Umbilical cord (tissue), 2 donors: Measurements from ENCODE around the gene GALNT9. TPM values are rescaled to one million over a fixed set of nuclear protein-coding genes. Genes with fewer than 3 reads are reported as not detected.
"Not testable (repeated sequence)": the region's sequence is repeated elsewhere in the genome, so short reads cannot be mapped to it uniquely, and the experiment has no call there.

Experiments
- DNase-seq: peaks from one replicate; pipeline ENCODE4 v3.0.0-alpha.2; 2015; ENCODE audit warnings: low spot score
- total RNA-seq: library from RNA; depleted of rRNA; stranded (reverse); fragments of >200 nt; gene quantifications from one replicate; pipeline ENCODE4 v1.2.3, GENCODE V29; 2014; ENCODE audit warnings: low replicate concordance; ENCODE audit not compliant: insufficient read depth

Gene GALNT9
- total RNA-seq, 1 donor from 2014 or later = 1.9 TPM

DNA sequence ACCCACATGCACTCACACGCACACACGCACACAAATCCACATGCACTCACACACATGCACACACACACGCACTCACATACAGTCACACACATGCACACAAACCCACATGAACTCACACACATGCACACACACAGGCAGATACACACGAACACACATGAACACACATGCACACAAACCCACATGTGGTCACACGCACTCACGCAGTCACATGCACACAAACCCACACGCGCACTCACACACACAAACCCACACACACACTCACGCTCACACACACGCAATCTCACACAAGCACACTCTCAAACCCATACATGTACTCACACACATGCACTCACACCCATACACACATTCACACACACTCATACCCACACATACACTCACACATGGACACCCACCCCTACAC lies 61.5 kb downstream of the GALNT9 start:
- no peak for DNase-seq

DNA sequence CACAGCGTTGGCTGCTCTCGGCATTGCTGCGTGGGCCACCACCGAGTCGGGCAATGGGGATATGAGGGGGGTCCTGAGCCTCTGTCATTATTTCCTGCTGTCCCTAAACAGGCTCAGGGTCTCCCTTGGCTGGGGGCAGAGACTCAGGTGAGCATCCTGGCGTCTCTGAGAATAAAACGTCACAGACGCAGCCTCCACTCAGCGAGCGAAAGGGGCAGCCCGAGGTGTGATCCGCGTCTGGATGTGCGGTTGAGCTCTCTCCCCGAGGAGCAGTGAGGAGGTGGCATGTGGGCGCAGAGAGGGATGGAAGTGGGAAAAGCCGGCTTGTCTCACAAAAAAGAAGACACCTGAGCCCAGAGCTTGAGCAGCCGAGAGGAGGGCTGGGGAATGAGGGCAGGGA lies 62.6 kb downstream of the GALNT9 start:
- no peak for DNase-seq

- DNase-seq = no peak
Measured at GRCh38 chr12:132266370-132266769, 63.0 kb downstream of the GALNT9 start.

DNA sequence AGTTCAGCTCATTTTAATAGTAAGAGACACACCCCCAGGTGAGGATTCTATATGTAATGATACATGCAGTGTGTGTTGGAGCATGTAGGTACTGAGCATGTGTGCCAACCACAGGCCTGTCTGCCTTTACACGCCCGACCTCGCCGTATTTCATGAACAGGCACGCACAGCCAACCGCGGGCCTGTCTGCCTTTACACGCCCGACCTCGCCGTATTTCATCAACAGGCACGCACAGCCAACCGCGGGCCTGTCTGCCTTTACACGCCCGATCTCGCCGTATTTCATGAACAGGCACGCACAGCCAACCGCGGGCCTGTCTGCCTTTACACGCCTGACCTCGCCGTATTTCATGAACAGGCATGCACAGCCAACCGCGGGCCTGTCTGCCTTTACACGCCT lies 63.6 kb downstream of the GALNT9 start:
- not testable (repeated sequence) for DNase-seq

- DNase-seq = no peak
Measured at GRCh38 chr12:132265056-132265800, 64.2 kb downstream of the GALNT9 start.

DNA sequence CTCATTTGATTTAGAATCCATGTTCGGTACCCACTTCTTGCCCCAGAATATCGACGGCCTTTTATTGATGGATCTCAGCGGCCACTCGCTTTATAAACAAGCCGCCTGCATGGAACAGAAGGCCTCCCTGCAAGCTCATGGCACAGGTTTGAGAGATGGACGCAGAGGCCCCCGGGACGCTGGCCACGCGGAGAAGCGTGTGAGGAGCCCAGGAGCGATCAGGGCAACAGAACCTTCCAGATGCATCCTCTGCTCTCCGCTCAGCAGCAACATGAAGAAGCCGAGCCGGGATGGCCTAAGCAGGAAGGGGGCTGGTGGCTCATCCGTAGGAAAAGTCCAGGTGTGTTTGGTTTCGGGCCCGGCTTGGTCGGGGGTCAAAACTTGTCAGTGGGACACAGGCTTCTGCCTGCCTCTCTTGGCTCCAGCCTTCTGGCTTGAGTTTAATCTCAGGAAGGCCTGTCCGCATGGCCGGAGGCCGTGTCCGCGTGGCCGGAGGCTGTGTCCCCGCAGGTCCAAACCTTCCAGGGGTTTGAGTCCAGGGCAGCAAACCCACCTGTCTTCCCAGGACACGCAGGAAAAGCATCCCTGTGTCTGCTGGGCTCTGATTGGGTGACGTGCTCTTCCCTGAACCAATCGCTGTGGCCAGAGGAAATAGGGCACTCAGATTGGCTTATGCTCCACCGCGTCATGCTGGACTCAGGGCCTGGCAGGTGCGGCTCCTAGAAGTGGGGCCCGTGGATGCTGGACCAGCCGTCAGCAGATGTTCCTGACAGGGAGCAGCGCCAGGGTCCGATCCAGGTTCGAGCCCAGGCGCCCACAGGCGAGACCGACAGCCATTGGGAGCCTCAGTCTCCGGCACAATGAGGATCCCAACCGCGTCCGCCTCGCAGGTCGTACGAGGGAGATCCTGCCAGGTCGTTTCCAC lies 65.0 kb downstream of the GALNT9 start:
- DNase-seq = no peak

DNA sequence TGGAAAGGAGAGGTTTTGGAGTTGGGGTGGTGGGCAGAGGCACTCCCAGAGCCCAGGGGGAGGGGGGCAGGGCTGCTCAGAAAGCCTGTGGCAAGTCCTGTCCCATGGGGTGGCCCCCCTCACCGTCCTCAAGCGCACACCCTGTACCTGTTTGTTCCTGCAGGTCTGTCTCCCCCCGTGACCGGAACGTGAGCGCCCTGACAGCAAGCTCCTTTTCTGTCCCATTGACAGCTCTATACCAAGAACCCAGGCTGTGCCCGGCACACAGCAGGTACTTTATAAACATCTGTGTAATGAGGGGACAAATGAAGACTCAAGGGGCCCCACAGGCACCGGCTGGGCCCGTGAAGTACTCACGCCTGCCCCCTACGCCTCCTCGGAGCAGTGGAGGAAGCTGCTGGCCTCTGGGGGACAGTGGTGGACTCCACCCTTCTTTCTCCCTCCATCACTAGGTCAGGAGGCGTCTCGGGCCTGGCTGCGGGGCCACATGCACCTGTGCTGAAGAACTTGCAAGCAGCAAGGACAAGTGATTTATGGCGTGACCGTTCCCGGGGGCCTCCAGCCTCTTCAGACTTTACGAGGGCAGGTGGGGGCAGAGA lies 65.8 kb downstream of the GALNT9 start:
- no peak for DNase-seq

DNA sequence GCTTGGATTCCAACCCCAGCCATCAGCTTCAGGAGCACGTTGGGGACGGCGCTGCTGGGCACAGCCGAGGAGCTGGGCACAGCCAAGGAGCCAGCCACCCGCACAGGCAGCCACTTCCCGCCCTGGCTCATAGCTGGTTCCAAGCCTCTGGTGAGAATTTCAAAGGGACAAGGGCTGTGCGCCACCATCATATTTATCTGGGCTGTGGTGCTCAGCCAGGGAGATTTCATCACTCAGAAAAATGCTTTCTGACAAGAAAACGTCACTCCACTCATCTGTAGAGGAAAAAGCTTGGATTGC lies 66.4 kb downstream of the GALNT9 start:
- DNase-seq = no peak

GRCh38 chr12:132262256-132263060 lies 66.9 kb downstream of the GALNT9 start:
- no peak for DNase-seq

GRCh38 chr12:132261328-132262138 lies 67.9 kb downstream of the GALNT9 start:
- no peak for DNase-seq

DNA sequence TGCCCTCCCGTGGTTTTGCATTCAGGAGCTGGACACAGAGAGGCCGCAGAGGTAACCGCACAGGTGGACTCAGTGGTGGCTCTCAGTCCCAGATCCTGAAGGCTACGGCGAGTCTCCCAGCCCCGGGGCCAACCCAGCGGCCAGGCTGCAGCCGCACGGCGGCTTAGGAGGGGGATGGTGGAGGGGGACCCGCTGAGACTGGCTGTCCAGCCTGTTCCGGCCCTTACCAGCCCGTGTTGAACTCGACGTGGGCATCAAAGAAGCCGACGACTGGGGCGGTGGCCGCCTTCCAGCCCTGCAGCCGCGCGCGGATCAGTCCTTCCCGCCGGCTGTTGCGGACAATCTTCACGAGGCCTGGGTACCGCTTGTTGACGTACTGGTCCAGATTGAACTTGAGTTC lies 68.7 kb downstream of the GALNT9 start:
- DNase-seq = no peak

DNA sequence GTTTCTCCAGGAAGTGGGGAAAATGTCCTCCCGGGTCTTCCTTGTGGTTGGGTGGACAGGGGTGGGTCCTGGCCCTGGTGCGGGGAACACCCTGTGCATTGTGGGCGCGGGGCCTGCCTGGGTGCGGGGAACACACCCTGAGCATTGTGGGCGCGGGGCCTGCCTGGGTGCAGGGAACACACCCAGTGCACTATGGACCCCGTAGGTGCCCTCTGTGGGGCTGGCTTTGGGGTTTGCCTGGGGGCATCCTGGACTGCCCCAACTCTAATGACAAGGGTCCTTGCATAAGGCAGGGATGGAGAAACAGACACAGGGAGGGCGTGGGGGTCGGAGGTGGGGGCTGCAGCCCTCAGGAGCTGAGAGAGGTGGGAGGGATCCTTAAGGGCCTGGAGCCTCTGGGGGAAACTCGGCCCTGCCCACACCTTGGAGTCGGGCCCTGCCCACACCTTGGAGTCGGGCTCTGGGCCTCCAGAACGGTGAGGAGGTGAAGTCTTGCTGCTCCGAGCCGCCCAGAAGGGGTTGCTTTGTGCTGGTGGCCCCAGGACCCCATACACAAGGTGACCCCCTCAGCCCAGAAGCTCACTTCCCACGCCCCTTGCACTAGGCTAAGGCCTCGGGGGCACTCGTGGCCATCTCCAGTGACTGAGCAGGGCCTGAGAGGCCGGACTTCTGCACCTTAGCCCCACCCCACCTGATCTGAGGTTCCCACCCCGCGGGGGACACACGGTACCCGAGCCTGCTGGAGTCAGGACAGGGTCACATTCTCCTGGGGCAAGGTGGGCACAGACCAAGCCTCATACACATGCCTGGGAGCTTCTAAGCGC lies 69.3 kb downstream of the GALNT9 start:
- DNase-seq = no peak

GRCh38 chr12:132259364-132259871 lies 70.0 kb downstream of the GALNT9 start:
- no peak for DNase-seq

- no peak for DNase-seq
Measured at GRCh38 chr12:132258543-132258942, 70.8 kb downstream of the GALNT9 start.

- DNase-seq = no peak
Measured at GRCh38 chr12:132257955-132258490, 71.4 kb downstream of the GALNT9 start.

DNA sequence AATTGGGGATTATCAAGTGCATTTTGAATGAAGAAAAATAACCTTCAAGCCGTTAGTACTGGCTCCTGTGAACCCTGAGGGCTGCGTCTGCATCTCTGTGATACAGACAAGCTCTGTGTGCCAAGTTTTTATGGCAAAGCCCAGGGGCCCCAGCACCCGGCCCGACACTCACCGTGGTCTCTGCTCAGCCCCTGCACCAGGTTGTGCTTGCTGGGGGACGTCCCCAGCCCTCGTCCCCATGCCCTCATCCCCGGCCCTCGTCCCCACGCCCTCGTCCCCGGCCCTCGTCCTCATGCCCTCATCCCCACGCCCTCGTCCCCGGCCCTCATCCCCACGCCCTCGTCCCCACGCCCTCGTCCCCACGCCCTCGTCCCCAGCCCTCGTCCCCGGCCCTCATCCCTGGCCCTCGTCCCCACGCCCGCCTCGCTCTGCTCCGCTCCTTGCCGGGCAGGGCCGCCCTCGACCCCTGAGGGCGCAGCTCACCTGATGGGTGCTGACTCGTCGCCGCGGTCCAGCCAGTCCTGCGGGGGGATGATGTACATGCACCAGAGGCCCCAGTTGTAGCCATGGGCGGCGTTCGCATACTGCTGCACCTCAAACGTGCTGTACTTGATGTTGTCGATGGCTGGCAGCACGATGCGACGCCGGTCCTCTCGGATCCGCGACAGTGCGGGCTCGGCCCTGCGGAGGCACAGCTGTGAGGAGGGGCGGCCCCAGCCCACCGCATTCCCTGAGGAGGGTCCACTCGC lies 72.0 kb downstream of the GALNT9 start:
- DNase-seq = no peak

- DNase-seq = no peak
Measured at GRCh38 chr12:132256646-132257045, 72.7 kb downstream of the GALNT9 start.

DNA sequence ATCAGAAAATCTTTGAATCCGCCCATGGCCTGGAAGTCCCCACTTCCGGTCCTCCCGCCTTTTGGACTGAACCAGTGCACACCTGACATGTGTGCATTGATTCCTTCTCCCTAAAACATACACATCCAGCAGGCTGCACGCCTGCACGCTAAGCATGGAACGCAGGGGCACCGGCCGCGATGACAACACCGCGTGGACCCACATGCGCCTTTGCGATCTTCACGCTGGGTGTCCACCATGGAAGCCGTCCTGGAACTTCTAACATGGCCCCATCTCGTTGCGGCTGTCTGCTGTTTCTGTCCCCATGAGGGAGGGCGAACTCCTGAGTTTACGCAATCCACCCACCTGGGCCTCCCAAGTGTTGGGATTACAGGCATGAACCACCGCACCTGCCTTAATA lies 73.7 kb downstream of the GALNT9 start:
- no peak for DNase-seq
